Activated T-cell treated with anti-CD3 and anti-CD28 coated beads, Interleukin-2, amount 50 U/mL, for 1 hour (primary cell): ENCODE results near the gene OLFM1.
"Not testable (repeated sequence)": the region's sequence is repeated elsewhere in the genome, so short reads cannot be mapped to it uniquely, and the experiment has no call there.

Experiments
- DNase-seq: peaks from one replicate; pipeline ENCODE4 v3.0.0-alpha.2; 2020

OLFM1 gene

DNA sequence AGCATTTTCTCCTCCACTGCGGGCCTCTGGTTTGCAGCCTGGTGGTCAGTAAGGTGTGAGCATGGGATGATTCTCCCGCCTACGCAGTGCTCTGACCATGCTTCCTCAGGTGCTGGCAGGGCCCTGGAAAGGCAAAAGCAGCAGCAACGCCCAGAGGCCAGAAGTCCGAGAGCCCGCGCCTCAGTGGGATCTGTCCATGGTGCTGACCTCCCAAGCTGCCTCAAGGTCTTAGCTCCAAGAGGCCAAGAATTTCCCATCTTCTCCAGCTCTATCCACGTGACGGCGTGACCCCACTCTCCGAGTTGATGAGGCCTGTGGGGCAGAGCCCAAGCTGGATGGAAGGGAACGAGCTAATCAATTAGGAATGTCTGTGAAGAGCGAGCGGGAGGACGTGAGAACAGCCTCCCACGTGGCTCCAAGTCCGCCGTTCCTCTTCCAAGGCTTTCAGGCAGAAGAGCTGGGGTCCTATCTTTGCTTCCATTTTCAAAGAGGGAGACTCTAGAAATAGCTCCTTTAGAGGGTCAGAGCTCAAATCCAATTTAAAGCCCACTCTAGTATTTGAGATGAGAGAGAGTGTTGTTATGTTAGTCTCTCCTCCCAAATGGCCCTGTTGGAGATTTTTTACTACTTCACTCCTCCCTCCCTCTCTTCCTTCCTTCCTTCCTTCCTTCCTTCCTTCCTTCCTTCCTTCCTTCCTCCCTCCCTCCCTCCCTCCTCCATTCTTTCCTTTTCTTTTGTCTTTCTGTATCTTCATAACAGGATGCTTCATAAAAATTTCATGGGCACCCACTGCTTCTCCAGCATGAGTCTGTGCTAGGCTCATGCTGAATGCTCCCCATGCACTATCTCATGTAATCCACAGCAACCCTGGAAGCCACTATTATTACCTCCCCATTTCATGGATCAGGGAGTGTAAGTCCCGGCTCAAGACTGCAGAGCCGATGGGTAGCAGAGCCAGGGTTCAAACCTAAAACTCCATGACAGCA, 69.3 kb downstream of the OLFM1 start:
- DNase-seq = no peak

DNA sequence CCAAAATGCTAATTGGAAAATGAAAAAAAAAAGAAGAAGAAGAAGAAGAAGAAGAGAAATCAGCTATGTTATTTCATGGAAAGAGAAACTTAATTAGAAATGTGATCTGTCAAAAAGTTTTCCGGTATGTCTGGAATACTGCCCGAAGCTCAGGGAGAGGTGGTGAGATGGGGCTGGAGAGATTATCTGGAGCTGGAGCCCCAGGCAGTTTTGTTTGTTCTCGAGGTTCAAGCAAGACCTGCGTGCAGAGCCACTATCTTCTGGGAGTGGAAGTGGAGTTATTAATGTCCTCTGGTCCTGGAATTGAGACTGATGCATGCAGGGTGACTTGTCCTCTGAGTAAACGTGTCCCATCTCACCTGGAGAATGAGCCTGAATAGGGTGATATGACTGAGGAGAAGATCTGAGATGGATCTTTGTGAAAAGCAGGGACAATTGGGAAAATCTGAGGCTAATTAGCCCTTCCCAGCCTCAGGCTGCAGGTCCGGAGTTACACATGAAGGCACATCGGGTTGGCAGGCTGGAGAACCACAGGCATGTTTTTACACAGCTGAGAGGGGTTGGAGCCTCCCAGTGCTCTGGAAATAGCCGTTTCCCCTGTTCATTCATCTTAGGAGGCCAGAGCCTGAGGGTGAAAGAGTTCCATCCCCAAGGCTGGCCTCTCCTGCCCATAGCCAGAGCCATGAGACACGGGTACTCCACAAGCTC, 70.5 kb downstream of the OLFM1 start:
- no peak for DNase-seq

DNA sequence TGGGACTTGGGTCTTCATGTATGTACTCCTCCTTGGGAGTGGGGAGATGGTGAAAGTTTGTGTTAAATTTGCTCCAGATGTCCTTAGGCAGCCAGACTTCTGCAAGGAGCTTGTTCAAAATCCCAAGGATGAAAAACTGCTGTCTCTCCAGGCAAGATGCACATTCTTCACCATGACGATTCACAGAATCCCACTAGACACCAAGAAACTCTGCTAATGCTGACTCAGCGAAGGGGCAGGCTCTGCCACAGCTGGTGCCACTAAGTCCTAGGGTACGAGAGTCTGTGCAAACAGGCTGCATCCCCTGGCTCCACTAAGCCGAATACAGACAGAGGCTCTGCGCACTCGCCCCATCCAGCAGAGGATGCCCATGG, 71.1 kb downstream of the OLFM1 start:
- no peak for DNase-seq

DNA sequence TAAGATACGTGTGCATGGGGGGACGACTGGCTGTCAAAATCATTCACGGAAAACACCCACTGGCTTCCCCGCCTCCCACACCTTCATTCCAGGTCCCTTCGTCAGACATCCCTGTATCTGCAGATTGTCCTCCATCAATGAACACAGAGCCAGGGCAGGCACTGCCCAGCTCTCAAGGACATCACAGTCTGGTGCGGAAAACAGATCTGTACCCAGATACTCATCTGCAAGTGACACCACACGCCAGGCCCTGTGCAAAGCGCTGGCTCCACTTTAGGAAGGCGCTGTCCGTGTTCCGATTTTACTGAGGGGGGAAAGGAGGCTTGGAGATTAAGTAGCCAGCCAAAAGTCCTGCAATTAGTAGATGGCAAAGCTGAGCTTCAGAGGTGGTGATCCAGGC, 72.3 kb downstream of the OLFM1 start:
- DNase-seq = no peak

DNA sequence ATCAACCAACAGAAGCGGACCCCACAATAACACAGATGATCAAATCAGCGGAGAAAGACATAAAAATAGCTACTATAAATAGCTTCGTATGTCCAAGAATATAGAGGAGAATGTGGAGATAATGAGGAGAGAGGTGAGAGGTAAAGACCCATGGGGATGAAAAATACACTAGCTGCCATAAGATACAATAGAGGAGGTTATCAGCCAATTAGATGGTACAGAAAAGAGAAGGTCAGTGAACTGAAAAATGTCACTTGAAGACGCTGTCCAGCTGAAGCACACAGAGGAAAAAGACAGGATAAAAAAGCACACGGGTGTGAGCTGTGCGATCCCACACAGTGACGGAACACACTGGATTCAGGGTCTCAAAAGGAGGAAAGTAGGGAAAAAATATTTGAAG, 73.4 kb downstream of the OLFM1 start:
- no peak for DNase-seq

DNA sequence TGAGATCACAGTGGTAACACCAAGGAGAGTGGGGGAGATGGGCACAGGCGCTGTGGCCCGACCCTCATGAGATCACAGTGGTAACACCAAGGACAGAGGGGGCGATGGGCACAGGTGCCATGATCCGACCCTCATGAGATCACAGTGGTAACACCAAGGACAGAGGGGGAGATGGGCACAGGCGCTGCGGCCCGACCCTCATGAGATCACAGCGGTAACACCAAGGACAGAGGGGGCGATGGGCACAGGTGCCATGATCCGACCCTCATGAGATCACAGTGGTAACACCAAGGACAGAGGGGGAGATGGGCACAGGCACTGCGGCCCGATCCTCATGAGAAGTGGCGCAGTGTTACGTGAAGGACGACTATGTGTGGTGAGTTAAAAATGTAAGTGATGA, 75.1 kb downstream of the OLFM1 start:
- DNase-seq = not testable (repeated sequence)

DNA sequence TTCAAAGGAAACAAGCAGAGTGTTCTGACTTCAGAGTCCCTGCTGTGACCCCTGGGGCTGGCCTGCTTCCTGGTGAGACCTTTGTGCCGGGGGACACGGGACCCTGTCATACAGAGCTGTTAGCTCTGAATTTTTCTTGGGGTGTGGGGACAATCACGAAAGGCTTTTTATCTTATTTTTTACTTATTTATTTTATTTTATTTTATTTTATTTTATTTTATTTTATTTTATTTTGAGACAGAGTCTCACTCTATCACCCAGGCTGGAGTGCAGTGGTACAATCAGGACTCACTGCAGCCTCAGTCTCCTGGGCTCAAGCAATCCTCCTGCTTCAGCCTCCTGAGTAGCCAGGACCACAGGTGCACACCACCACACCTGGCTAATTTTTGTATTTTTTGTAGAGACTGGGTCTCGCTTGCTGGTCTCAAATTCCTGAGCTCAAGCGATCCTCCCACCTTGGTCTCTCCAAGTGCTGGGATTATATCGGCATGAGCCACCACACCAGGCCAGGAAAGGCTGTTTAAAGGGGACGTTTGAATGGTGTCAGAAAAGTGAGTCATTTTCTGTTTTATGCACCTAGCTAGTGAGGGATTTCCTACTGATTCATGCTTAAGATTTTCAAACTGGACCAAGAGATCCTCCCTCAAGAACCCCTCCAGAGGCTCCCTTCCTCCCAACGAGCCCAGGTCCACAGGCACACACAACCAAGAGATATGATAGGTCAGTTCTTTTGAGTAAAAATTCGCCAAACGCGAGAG, 75.7 kb downstream of the OLFM1 start:
- DNase-seq = no peak

DNA sequence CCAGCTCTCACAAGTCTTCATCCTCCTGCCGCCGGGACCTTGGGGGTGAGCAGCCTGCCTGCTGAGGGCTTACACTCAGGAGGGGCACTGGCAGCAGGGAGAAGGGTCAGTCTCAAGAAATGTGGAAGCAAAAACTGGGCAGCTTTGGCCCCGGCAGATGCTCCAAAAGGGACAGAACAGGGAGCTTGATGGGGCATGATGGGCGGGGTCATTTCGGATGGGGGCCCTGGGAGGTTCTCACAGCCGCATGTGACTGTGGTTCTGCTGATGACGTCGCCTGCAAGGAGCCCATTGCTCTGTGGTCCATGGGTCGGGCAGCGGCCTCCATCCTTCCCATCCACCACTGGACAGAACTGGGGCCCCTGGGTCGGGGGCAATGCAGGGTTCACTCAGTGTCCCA, 76.6 kb downstream of the OLFM1 start:
- no peak for DNase-seq

DNA sequence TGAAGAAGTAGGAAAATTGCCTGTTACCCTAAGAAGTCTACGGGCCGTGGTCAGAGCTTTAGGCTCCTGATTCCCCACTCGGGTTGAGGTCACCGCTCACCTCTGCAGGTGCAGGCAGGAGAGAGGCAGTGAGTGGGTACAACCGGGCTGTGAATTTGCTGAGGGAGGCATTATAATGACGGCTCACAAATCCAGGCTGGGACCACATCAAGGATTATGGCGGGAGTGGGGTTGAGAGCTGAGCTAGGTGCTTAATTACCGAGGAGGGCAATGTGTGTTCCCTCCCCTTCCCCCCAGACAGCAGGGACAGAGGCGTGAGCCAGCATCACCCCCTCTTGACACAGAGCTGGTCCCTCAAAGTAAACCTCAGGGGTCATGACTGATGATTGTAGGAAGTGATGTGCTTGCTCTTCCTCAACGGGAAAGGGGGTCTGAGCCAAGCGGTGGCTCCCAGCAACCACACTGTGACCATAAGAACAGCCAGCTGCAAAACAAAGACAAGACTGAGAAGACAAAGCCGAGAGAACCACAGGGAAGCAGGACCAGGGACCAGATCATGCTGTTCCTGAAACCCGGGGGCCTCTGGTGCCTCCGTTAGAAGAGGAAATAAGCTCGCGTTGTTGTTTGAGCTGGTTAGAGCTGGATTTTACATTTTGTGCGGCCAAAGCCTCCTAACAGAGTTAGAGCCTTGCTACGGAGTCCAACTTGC, 77.7 kb downstream of the OLFM1 start:
- DNase-seq = no peak

DNA sequence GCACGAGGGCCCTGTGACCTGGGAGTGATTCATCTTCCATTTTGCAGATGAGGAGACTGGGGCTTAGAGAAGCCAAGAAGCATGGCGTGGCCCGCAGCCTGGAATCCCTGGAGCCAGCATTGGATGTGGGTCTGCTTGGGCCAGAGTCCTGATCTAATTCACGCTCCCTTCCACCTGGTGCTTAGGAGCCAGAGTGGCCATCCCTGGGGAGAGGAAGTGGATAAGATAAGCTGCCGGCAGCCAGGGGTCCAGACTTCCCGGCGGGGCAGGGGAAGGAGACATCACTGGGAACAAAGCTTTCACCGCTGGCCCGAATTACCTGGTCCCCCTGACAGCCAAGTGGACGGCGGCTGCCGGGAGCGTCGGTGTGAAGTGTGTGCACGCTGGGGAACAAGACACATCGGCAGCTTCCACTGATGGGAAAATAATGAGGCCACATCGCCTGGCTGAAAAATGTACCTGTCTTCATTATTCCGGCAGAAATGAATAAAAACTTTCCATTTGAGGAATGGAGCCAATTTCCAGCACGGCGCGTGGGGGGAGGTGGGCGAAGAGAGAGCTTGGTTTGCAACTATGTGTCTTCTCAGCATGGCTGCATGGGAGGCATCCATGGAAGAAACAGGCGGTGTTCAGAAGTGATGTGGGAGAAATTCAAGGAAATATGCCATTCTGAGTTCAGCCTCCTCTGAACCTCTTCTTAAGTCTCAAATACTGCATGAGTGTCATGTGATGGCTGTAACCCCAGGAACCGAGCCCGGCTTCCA, 78.5 kb downstream of the OLFM1 start:
- DNase-seq = no peak

DNA sequence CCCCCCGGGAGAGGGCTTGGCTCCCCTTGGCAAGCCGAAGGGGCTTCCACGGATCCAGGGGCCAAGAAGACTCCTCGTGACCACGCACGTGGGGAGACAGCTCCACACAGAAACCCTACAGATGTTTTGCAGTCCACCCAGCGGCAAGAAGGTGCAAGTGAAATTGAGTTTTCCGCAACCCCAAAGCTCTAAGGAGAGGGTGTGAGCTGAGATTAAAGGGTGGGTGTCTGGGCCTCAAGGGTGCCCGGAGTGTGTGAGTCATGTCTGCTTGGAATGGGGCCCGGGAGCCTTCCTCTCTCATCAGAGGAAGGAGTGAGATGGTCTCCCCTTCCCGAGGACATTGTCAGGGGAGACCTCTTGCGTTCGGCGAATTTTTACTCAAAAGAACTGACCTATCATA, 79.1 kb downstream of the OLFM1 start:
- DNase-seq = no peak

DNA sequence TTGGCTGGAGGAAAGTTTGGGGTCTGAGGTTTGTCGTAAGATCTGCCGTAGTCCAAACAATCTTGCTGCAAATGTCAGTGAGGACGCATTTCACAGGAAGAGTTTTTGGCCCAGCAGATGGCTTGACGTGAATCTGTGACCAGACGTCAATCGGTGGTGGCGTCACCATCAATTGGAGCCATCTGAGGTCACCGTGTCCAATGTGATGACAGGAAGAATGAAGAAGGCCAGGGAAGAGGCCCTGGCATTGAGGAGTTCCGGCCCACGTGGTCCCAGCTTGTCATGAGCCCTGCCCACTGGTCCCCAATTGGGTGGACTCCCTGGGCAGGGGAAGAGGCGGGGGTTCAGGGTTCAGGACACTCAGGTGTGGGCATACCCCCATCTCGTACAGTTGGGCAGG, 79.9 kb downstream of the OLFM1 start:
- DNase-seq = no peak

DNA sequence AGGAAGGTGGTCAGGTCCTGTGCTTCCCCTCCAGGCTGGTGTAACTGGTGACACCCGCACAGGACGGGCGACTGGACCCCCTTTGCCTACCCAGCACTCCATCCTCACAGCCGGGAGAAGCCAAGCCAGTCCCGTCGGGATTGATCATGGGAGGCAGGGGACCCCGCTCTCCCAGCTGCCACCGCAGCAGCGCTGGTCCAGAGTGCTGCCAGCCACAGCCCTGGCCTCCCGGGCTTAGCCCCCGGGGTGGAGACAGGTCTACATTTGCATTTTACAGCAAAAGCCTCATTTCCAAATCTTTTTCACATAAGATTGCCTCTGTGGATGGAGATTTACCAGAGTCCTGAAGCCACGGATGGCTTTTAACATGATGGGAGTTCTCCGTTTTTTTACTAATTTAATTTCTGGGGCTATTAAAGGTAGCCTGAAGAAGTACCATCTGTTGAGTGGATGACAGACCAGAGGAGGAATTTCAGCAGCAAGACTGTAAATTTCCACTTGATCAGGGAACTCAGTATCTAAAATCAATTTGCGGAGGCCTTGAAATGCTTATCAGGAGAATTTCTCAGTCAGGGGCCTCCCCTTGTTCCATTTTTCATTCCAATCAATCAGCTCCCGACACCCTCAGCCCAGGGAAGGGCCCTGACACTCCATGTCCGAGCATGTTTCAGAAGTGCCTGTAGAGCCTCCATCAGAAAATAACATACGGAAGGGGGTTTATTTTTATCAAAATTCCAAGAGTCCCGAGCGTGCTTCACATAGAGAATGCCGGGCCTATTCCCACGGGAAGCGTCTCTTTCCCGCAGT, 80.6 kb downstream of the OLFM1 start:
- DNase-seq = no peak

DNA sequence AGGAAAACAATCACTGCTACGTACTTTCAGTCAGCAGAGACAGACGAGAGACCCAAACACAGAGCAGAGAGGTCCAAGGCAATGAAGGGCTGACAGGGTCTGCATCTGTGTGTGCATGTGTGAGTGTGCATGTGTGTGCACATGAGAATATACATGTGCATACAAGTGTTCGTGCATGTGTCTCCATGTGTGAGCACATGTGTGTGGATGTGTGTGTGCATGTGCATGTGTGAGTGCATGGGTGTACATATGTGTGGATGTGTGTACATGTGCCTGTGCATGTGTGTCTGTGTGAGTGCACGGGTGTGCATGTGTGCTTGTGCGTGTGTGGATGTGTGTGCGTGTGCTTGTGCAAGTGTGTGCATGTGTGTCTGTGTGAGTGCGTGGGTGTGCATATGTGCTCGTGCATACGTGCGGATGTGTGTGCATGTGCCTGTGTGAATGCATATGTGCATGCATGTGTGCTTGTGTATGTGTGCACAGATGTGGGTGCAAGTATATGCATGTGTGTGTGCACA, 82.3 kb downstream of the OLFM1 start:
- DNase-seq = no peak

DNA sequence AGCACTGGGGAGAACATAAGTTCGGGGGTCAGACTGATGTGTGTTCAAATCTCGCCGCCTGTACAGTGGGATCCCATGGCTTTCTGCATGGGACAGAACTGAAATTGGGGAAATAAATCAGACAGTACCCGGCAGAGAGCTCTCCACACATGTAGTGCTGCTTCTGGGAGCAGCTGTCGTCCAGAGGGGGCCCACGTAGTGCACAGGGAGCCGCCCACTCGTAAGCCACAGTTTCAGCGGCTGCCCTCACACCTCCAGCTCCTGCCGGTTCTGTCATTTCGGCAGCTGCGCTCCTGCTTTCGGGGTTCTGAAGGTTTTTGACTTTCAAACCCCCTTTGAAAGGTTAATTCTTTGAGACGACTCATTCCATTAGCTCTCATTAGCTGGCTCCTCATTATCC, 83.1 kb downstream of the OLFM1 start:
- no peak for DNase-seq
